GM15510 (cell line): ENCODE data around the gene LRP5.

Source experiments
- POLR2A ChIP-seq: IDR thresholded peaks from 3 replicates; pipeline ENCODE4 v1.6.1; 2011; ENCODE audit warnings: borderline replicate concordance; ENCODE audit not compliant: insufficient read length; ENCODE audit errors: extremely low read depth

Gene LRP5

GRCh38 chr11:68355471-68355870 lies 43.1 kb downstream of the LRP5 start:
- no peak for TF ChIP-seq POLR2A

GRCh38 chr11:68357568-68357967 lies 45.2 kb downstream of the LRP5 start:
- TF ChIP-seq POLR2A, result no peak

- no peak for TF ChIP-seq POLR2A
These were observed 46.0 kb downstream of the LRP5 start for GRCh38 chr11:68358416-68358815.

- no peak for TF ChIP-seq POLR2A
These were observed 49.3 kb downstream of the LRP5 start for GRCh38 chr11:68361702-68362101.

GRCh38 chr11:68362801-68363379 lies 50.5 kb downstream of the LRP5 start:
- TF ChIP-seq POLR2A, result no peak

GRCh38 chr11:68363776-68364175 lies 51.4 kb downstream of the LRP5 start:
- no peak for TF ChIP-seq POLR2A

- no peak for TF ChIP-seq POLR2A
These were observed 52.2 kb downstream of the LRP5 start for GRCh38 chr11:68364581-68364980.

- no peak for TF ChIP-seq POLR2A
These were observed 53.6 kb downstream of the LRP5 start for GRCh38 chr11:68365943-68366435.

GRCh38 chr11:68367252-68367651 lies 54.9 kb downstream of the LRP5 start:
- TF ChIP-seq POLR2A, result no peak

GRCh38 chr11:68369756-68370155 lies 57.4 kb downstream of the LRP5 start:
- TF ChIP-seq POLR2A, result no peak

- TF ChIP-seq POLR2A, result no peak
These were observed 58.1 kb downstream of the LRP5 start for GRCh38 chr11:68370211-68371111.

- no peak for TF ChIP-seq POLR2A
These were observed 59.0 kb downstream of the LRP5 start for GRCh38 chr11:68371171-68372041.

GRCh38 chr11:68372114-68372513 lies 59.7 kb downstream of the LRP5 start:
- TF ChIP-seq POLR2A, result no peak

- TF ChIP-seq POLR2A, result no peak
These were observed 60.2 kb downstream of the LRP5 start for GRCh38 chr11:68372625-68373024.
